Kidney (tissue), 14 donors: ENCODE data around the gene HOXD1. TPM values are rescaled to one million over a fixed set of nuclear protein-coding genes. Genes with fewer than 3 reads are reported as not detected.
A peak's percentile ranks its signal among the peaks of the same experiment; 100 is the strongest.

ENCODE experiments used
- DNase-seq, 5 donors: peaks; one replicate each; pipeline ENCODE4 v3.0.0-alpha.2; 2013 to 2020
- FAIRE-seq: peaks from 2 replicates; lab custom pipeline; 2012; peaks lifted over from hg19 to GRCh38; lab: Jason Lieb, UNC
- H3K27ac ChIP-seq, 2 donors: one replicate each; pipeline ENCODE4 v1.7.0; 2013; ENCODE audit warnings: low read depth in 2 of 2, low read length in 2 of 2, inconsistent platforms in 1 of 2
- H3K27me3 ChIP-seq: one replicate; pipeline ENCODE4 v1.7.1; 2013; ENCODE audit warnings: low read length, inconsistent platforms; ENCODE audit not compliant: control insufficient read depth, insufficient read depth
- H3K36me3 ChIP-seq, 3 donors: one replicate each; pipeline versions ENCODE4 v1.7.0 to v1.7.1; 2013; ENCODE audit warnings: low read length in 3 of 3, control low read depth in 1 of 3, inconsistent platforms in 1 of 3; ENCODE audit not compliant: insufficient read depth in 3 of 3, control insufficient read depth in 2 of 3
- H3K4me1 ChIP-seq, 3 donors: one replicate each; pipeline versions ENCODE4 v1.7.0 to v1.7.1; 2013; ENCODE audit warnings: low read length in 3 of 3, inconsistent platforms in 1 of 3, low read depth in 1 of 3; ENCODE audit not compliant: control insufficient read depth in 2 of 3, insufficient read depth in 2 of 3
- H3K4me3 ChIP-seq, 3 donors: one replicate each; pipeline versions ENCODE4 v1.7.0 to v1.8.1; 2013; ENCODE audit warnings: low read length in 3 of 3, control low read depth in 1 of 3, inconsistent platforms in 1 of 3
- H3K9ac ChIP-seq, 3 donors: one replicate each; pipeline versions ENCODE4 v1.7.0 to v1.7.1; 2013; ENCODE audit warnings: low read length in 3 of 3, control low read depth in 1 of 3, inconsistent platforms in 1 of 3
- H3K9me3 ChIP-seq, 3 donors: one replicate each; pipeline versions ENCODE4 v1.7.0 to v1.7.1; 2013; ENCODE audit warnings: low read length in 3 of 3, control low read depth in 1 of 3, inconsistent platforms in 1 of 3; ENCODE audit not compliant: control insufficient read depth in 2 of 3, insufficient read depth in 1 of 3
- intact Hi-C: fragments of 100-400 bp; cut with DNase I; formaldehyde crosslinking; loops from one replicate; pipeline ENCODE4 v1.11.1; 2022
- polyA plus RNA-seq: library from polyadenylated mRNA; stranded (reverse); fragments of 350-450 nt; fragmentation: Illumina TruSeq; extraction: RNeasy Lipid Tissue Mini Kit (QIAGEN cat#74804); gene quantifications from one replicate; pipeline ENCODE4 v1.2.3, GENCODE V29; 2014; ENCODE audit warnings: low read depth, low replicate concordance; ENCODE audit not compliant: insufficient read depth
- total RNA-seq: library from RNA; stranded (reverse); fragmentation: NEBNext Ultra II Directional; extraction: Animal tissue kit (Norgen Biotek cat#: 25700); gene quantifications from one replicate; pipeline ENCODE4 v1.2.1, GENCODE V29; 2021
- TF ChIP-seq, protein P1 (sequence below): IDR thresholded peaks from 3 replicates; pipeline ENCODE4 v1.5.1; 2012; ENCODE audit warnings: mild to moderate bottlenecking, moderate library complexity, borderline replicate concordance; ENCODE audit not compliant: insufficient read depth; ENCODE audit errors: extremely low read depth
- donor health status: control.
- donor health status: control.
- donor health status: control.
- donor health status: control.
- donor health status: control.
- donor health status: DM: yes; HTN: yes; CAD: no.
- donor health status: Normal renal cell carcinoma (clear cell type).

The HOXD1 gene
- total and polyA plus RNA-seq, 2 donors from 2014 or later, result 4.3 to 11.3 TPM

DNA sequence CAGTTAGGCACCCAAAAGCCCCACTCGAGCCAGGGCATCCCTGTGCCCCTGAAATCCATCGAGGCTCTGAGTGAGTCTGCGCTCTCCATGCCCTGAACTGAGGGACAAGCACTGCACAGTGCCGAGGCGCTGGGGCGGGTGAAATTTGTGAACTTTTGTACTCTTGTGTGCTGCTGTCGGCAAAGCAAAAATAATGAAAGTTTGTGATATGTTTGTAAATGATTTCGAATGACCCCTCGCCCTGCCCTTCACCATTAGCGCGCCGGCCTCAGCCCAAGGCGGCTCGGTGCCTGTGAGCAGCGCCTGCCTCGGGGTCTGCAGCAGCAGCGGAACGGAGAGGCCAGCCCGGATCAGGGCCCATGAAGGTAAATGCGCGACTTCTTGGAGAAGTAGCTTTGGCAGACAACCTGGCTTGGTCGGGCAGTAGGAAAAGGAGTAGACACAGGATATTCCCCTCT, 39.0 kb upstream of the HOXD1 start:
- H3K9ac ChIP-seq, result peak overlapping the region in 2 of 3 donors; percentile 29 to 78
- FAIRE-seq (no peak), DNase-seq (peak in 4 of 5 donors; percentile 36 to 64 (median 54))
- intact Hi-C loops, result loop anchor here (10.0 kb wide), 2 partner anchors 305 to 405 kb away; no protein-coding TSS in a partner anchor
- H3K27ac ChIP-seq, result peak overlapping the region; percentile 89 to 93
- H3K4me3 ChIP-seq, result peak overlapping the region; percentile 11 to 75 (median 17)
- no peaks in the 10 kb centered on the region for H3K27me3 ChIP-seq
- H3K4me1 ChIP-seq, result peaks cover 10 to 16% (median 11%) of the 10 kb centered on the region in 3 donors
- peaks cover under 1 to 6% (median under 1%) of the 10 kb centered on the region in 3 donors for H3K36me3 ChIP-seq
- TF ChIP-seq, protein P1, sequence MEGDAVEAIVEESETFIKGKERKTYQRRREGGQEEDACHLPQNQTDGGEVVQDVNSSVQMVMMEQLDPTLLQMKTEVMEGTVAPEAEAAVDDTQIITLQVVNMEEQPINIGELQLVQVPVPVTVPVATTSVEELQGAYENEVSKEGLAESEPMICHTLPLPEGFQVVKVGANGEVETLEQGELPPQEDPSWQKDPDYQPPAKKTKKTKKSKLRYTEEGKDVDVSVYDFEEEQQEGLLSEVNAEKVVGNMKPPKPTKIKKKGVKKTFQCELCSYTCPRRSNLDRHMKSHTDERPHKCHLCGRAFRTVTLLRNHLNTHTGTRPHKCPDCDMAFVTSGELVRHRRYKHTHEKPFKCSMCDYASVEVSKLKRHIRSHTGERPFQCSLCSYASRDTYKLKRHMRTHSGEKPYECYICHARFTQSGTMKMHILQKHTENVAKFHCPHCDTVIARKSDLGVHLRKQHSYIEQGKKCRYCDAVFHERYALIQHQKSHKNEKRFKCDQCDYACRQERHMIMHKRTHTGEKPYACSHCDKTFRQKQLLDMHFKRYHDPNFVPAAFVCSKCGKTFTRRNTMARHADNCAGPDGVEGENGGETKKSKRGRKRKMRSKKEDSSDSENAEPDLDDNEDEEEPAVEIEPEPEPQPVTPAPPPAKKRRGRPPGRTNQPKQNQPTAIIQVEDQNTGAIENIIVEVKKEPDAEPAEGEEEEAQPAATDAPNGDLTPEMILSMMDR, result no peak
- no peaks in the 10 kb centered on the region for H3K9me3 ChIP-seq

DNA sequence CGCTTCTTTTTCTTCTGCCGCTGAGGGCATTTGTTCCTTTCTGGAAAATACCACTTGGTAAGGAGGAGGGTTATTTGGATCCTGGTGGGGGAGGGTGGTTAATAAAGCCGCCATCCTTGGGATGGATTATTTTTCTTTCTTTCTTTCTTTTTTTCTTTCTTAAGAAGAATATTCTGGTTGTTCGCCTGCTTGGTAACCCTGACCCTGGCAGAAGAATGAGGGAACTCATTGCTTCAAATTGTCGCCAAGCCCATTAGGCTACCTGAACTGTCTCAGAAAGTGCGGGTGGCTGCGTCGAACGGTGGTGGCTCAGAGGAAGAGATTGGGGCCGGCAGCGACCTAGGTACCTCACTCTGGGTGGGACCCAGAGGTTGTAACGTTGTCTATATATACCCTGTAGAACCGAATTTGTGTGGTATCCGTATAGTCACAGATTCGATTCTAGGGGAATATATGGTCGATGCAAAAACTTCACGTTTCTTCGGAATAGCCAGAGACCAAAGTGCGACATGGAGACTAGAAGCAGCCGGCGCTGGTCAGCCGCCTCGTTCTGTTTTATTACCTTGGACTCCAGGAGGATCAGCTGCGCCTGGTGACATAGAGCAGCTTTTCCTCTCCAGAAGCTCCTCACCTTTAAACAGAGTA, 38.4 kb upstream of the HOXD1 start:
- peak overlapping the region in 2 of 3 donors; percentile 33 to 78 for H3K9ac ChIP-seq
- H3K36me3 ChIP-seq, result peaks cover 2 to 10% (median 6%) of the 10 kb centered on the region in 3 donors
- DNase-seq (peak in 4 of 5 donors; percentile 39 to 63 (median 50)), FAIRE-seq (no peak)
- no peaks in the 10 kb centered on the region for H3K9me3 ChIP-seq
- peaks cover 10 to 19% (median 14%) of the 10 kb centered on the region in 3 donors for H3K4me1 ChIP-seq
- H3K4me3 ChIP-seq, result peak overlapping the region; percentile 11 to 75 (median 17)
- peak overlapping the region; percentile 89 to 93 for H3K27ac ChIP-seq
- TF ChIP-seq, protein P1, result no peak
- H3K27me3 ChIP-seq, result no peaks in the 10 kb centered on the region
- intact Hi-C loops, result loop anchor here (10.0 kb wide), 2 partner anchors 305 to 405 kb away; no protein-coding TSS in a partner anchor

DNA sequence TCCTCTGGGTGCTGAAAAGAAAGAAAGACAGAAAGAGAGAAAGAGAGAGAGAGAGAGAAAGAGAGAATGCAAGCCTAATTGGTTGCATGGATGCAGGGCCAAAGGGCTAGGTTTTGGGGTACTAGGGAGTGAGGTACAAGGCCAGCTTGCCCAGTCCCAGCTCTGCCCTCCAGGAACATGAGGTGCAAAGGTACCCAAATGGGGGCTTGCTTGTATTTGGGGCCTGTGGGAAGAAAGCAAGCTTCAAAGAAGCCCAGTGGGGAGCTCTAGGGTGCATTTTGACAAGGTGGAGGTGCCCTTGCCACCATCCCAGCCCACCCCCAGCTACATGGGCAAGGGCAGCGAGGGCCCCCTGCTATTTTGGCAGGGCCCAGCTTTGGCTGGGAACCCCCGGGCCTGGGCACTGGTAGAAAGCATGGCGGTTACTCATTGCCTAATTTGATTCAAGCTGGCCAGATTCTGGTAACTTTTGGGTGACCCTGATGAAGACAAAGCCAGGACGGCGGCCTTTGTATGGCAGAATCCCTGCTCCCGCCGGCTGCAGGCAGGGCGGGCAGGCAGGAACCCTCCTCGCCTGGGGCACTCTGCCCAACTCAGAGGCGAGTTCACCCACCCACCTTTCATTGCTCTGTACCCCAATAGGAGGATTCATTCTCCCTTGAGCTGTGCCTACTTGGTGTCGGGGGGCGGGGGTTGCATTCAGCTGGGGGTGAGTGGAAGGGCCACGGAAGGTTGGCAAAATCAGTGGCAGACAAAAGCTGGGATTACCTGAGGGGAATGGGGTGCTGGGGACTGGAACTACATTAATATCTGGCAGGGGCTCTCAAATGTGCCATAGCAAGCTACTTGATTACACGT, 37.7 kb upstream of the HOXD1 start:
- Histone ChIP-seq H3K27me3 (no peaks in the 10 kb centered on the region), H3K9me3 (no peaks in the 10 kb centered on the region), H3K36me3 (peaks cover 2 to 10% (median 6%) of the 10 kb centered on the region in 3 donors), H3K27ac (peak overlapping the region; percentile 88 to 93), H3K9ac (peak overlapping the region in 2 of 3 donors; percentile 33 to 78), H3K4me1 (peaks cover 7 to 13% (median 12%) of the 10 kb centered on the region in 3 donors), H3K4me3 (peak overlapping the region; percentile 52 to 75 (median 64))
- DNase-seq (peak in 3 of 5 donors; percentile 39 to 69 (median 52)), FAIRE-seq (no peak)
- TF ChIP-seq, protein P1, result no peak
- intact Hi-C loops, result no loop called here
